Esophagus muscularis mucosa (tissue), 4 donors: ENCODE data around the gene ENOPH1. TPM values are rescaled to one million over a fixed set of nuclear protein-coding genes. Genes with fewer than 3 reads are reported as not detected.

ENCODE experiments used
- DNase-seq: peaks from one replicate; pipeline ENCODE4 v3.0.0-alpha.2; 2017; ENCODE audit errors: extremely low spot score
- H3K27ac ChIP-seq, 4 donors: fragments of 200-600 bp; sonication (generic); replicated peaks in 1 of 4; 1 replicate in 3 of 4; 2 replicates in 1 of 4; pipeline ENCODE4 v1.5.1; 2016 to 2019; ENCODE audit warnings: mild to moderate bottlenecking in 1 of 4
- H3K27me3 ChIP-seq, 4 donors: fragments of 200-600 bp; sonication (generic); one replicate each; pipeline versions ENCODE4 v1.5.1 to v1.6.0; 2016 to 2019
- H3K36me3 ChIP-seq, 4 donors: fragments of 200-600 bp; sonication (generic); one replicate each; pipeline ENCODE4 v1.5.1; 2016 to 2019
- H3K4me1 ChIP-seq, 4 donors: fragments of 200-600 bp; sonication (generic); one replicate each; pipeline ENCODE4 v1.5.1; 2016 to 2019
- H3K4me3 ChIP-seq, 4 donors: fragments of 200-600 bp; sonication (generic); 1 replicate in 2 of 4; 2 replicates in 2 of 4; pipeline ENCODE4 v1.5.1; 2016 to 2019; ENCODE audit warnings: mild to moderate bottlenecking in 4 of 4, moderate library complexity in 1 of 4
- H3K9me3 ChIP-seq, 4 donors: fragments of 200-600 bp; sonication (generic); 1 replicate in 3 of 4; 2 replicates in 1 of 4; pipeline ENCODE4 v1.5.1; 2016 to 2019
- EP300 ChIP-seq: sonication (generic); formaldehyde crosslinking; IDR thresholded peaks from one replicate; pipeline ENCODE4 v1.6.1; 2017; ENCODE audit warnings: antibody characterized with exemption
- POLR2A ChIP-seq: fragments of 450-650 bp; IDR thresholded peaks from one replicate; pipeline ENCODE4 v1.6.1; 2017; ENCODE audit warnings: antibody characterized with exemption, moderate library complexity, mild to moderate bottlenecking, low read depth
- POLR2AphosphoS5 ChIP-seq, 2 donors: sonication (generic); formaldehyde crosslinking; IDR thresholded peaks; one replicate each; pipeline ENCODE4 v1.6.1; 2017; ENCODE audit warnings: antibody characterized with exemption in 2 of 2
- WGBS: methylation state at CpG from one replicate; pipeline ENCODE4 v1.1.5; 2018; 5-methylcytosine and 5-hydroxymethylcytosine counted together
- intact Hi-C: fragments of 100-400 bp; cut with DNase I; formaldehyde crosslinking; loops from one replicate; pipeline ENCODE4 v1.15.1; 2023
- total RNA-seq, 4 donors: library from RNA; depleted of rRNA; stranded (reverse); fragments of >200 nt; gene quantifications; one replicate each; pipeline versions ENCODE4 v1.1.0 to v1.2.1, GENCODE V29; 2016
- TF ChIP-seq, protein P1 (sequence below), 3 experiments: fragments of 200-600 bp in 2 of 3; fragments of 450-650 bp in 1 of 3; sonication (generic) in 2 of 3; IDR thresholded peaks; one replicate each; pipeline ENCODE4 v1.5.1; 2017 to 2019; ENCODE audit warnings: antibody characterized with exemption in 3 of 3, mild to moderate bottlenecking in 2 of 3, moderate library complexity in 1 of 3

The ENOPH1 gene
- total RNA-seq, 4 donors from 2014 or later: 17.4 to 26.4 (median 22.4) TPM

DNA sequence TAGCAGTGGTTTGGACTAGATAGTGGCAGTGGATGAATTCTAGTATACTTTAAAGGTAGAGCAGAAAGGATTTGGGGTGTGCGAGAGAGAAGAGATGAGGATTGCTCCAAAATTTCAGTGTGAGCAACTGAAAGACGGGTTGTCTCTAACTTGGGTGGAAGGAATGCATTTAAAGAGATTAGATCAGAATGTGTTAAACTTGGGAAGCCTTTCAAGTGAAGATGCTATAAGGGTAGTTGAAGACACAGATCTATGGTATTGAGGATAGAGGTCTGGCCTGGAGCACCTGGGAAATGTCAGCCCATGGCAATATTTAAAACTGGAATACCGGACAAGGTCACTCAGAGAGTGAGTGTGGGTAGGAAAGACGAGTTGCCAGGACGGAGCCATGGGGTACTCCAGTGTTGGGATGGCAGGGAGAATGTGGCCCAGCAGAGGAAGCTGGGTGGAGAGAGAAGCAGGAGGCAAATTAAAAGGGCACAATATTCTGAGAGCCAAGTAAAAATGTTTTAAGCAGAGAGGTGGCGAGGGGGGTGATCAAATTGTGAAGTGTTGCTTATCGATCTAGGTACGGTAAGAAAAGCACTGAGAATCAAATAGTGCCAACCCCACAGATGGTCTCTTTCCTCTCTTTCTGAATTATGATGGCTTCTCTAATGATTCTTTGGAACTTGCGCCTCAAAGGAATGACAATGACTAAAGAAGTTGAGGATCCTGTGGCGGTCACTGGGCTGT, 50.5 kb downstream of the ENOPH1 start:
- TF ChIP-seq POLR2A (no peak), EP300 (no peak)
- WGBS: 93% methylated on average over 10 of the region's 10 CpGs
- intact Hi-C loops: no loop called here
- H3K36me3 ChIP-seq: no peaks in the 10 kb centered on the region
- H3K27ac ChIP-seq: no peak overlapping the region
- DNase-seq: peak; percentile 66
- no peaks in the 10 kb centered on the region for H3K27me3 ChIP-seq
- no peaks in the 10 kb centered on the region for H3K4me1 ChIP-seq
- H3K9me3 ChIP-seq: no peaks in the 10 kb centered on the region
- no peak overlapping the region for H3K4me3 ChIP-seq

DNA sequence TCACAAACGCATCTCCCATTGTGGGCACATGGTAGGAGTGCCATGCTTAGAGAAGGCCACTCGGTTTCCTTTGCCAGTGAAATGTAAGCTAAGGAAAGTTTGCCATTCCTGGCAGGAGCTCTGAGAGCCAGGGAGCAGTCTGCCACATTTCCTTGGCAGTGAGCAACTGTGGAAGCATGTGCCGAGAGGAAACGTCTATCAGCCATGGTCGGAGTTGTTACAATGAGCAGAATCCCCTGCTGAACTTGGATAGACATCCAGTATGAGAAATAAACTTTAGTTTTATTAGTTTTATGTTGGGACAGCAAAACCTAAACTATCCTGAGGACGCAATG, 51.1 kb downstream of the ENOPH1 start:
- Histone ChIP-seq H3K27me3 (no peaks in the 10 kb centered on the region), H3K4me3 (no peak overlapping the region), H3K4me1 (no peaks in the 10 kb centered on the region), H3K27ac (no peak overlapping the region), H3K36me3 (no peaks in the 10 kb centered on the region), H3K9me3 (no peaks in the 10 kb centered on the region)
- intact Hi-C loops: no loop called here
- DNase-seq: peak; percentile 21
- 78% methylated on average over 6 of the region's 6 CpGs for WGBS
- TF ChIP-seq, protein P1, sequence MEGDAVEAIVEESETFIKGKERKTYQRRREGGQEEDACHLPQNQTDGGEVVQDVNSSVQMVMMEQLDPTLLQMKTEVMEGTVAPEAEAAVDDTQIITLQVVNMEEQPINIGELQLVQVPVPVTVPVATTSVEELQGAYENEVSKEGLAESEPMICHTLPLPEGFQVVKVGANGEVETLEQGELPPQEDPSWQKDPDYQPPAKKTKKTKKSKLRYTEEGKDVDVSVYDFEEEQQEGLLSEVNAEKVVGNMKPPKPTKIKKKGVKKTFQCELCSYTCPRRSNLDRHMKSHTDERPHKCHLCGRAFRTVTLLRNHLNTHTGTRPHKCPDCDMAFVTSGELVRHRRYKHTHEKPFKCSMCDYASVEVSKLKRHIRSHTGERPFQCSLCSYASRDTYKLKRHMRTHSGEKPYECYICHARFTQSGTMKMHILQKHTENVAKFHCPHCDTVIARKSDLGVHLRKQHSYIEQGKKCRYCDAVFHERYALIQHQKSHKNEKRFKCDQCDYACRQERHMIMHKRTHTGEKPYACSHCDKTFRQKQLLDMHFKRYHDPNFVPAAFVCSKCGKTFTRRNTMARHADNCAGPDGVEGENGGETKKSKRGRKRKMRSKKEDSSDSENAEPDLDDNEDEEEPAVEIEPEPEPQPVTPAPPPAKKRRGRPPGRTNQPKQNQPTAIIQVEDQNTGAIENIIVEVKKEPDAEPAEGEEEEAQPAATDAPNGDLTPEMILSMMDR (IDR thresholded peaks at IDR 0.05): no peak
- TF ChIP-seq EP300 (no peak), POLR2A (no peak), POLR2AphosphoS5 (IDR thresholded peaks at IDR 0.05) (no peak)

DNA sequence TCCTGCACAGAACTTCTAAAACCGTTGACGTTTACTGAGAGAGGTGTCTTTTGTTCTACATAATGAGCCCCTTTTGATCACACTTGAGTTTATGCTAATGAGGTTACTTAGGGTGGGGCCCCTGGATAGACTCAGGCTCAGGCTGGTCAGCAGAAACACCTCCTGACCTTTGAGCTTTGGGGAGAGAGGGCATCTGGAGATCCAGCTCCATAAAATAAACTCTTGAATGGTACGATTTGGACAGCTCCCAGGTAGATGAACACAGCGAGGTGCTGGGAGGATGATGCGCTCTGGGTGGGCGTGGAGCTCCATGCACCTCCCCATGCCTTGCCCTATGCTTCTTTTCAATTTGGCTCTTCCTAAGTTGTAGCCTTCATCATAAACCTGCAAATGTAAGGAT, 52.0 kb downstream of the ENOPH1 start:
- peak; percentile 55 for DNase-seq

DNA sequence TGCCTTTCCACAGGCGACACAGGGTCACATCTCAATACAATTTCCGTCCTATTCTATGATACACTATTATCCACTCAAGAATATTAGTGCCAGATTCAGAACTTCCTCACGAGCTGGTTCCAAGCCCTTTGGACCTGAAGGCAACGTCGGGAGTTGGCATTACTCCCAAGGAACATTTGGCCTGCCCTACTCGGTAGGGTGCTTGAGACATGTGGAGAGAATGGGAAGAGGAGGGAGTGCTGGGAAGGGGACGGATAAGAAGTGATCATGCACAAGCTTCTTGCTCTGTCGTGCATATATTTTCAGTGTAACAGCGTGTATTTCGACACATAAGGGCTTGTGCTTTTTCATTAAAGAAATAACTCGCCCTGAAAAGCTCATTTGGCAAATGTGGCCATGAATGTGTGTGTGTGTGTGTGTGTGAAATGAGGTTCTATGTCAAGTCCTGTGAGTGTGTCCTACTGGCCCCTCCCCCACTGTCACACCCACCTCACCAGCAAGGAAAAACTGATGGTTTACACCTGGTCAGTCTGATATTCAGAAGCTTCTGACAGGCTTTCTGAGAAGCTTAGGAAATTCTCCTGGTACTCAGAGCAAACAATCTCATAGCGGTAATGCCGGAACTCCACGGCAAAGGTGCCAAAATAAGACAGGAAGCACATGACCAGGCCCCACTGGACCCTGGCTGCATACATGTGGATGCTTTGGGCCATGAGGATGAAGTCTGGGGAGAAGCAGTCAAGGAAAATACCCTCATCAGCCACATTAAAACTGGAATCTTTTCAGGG, 54.8 kb downstream of the ENOPH1 start:
- Histone ChIP-seq H3K36me3 (peaks cover 0 to 9% (median 0%) of the 10 kb centered on the region in 4 donors), H3K27ac (no peak overlapping the region), H3K9me3 (no peaks in the 10 kb centered on the region), H3K4me3 (no peak overlapping the region), H3K27me3 (no peaks in the 10 kb centered on the region), H3K4me1 (no peaks in the 10 kb centered on the region)
- intact Hi-C loops: no loop called here
- no peak for TF ChIP-seq POLR2AphosphoS5 (IDR thresholded peaks at IDR 0.05)
- TF ChIP-seq EP300: no peak
- TF ChIP-seq, protein P1 (IDR thresholded peaks at IDR 0.05): no peak
- TF ChIP-seq POLR2A: no peak
- 74% methylated on average over 14 of the region's 14 CpGs for WGBS
- peak; percentile 85 for DNase-seq

More for the DNA sequence above, 52.0 kb downstream of the ENOPH1 start:
- no peaks in the 10 kb centered on the region for H3K36me3 ChIP-seq
- H3K9me3 ChIP-seq: no peaks in the 10 kb centered on the region
- no peaks in the 10 kb centered on the region for H3K4me1 ChIP-seq
- intact Hi-C loops: no loop called here
- no peak overlapping the region for H3K4me3 ChIP-seq
- no peak overlapping the region for H3K27ac ChIP-seq
- TF ChIP-seq, protein P1 (IDR thresholded peaks at IDR 0.05): no peak
- WGBS: 90% methylated on average over 6 of the region's 6 CpGs
- H3K27me3 ChIP-seq: no peaks in the 10 kb centered on the region

DNA sequence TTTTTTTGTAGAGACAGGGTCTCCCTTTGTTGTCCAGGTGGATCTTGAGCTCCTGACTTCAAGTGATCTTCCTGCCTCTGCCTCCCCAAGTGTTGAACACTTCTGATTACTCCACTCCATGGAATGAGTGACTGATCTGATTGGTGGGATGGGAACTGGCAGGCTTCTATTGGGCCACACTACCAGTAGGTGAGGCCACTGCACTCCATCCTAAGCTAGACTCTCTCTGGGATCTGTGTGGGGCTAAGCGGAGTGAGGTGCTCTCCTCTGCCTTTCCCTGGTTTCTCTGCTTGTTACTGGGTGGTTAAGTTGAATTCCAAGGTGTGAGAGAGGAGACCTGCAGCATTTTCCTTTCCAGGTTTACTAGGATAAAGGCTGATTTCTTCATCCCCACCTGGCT, 58.7 kb downstream of the ENOPH1 start:
- Histone ChIP-seq H3K4me1 (no peaks in the 10 kb centered on the region), H3K4me3 (no peak overlapping the region), H3K9me3 (no peaks in the 10 kb centered on the region), H3K36me3 (peaks cover 0 to 15% (median 0%) of the 10 kb centered on the region in 4 donors), H3K27me3 (no peaks in the 10 kb centered on the region), H3K27ac (no peak overlapping the region)
- 100% methylated on average over 1 of the region's 1 CpG for WGBS
- DNase-seq: peak; percentile 29
- intact Hi-C loops: no loop called here
- TF ChIP-seq POLR2AphosphoS5 (IDR thresholded peaks at IDR 0.05): no peak
- TF ChIP-seq, protein P1 (IDR thresholded peaks at IDR 0.05): no peak
- TF ChIP-seq POLR2A: no peak
- TF ChIP-seq EP300: no peak
